ENCODE data around the gene VSIR. TPM values are rescaled to one million over a fixed set of nuclear protein-coding genes. Genes with fewer than 3 reads are reported as not detected.

The VSIR gene
- total and polyA plus RNA-seq, 2 donors = 25.2 to 51.8 TPM

- peaks cover 32 to 88% of the 10 kb centered on the region in 2 donors for H3K4me1 ChIP-seq (ENCODE audit: control insufficient read depth in 2 of 2, insufficient read depth in 2 of 2, low read length in 2 of 2)
- peak overlapping the region in 1 of 2 donors; percentile 21 for H3K27ac ChIP-seq (ENCODE audit: low read depth in 1 of 2, low read length in 1 of 2)
Observed at GRCh38 chr10:71740069-71740653, 33.2 kb downstream of the VSIR start.

GRCh38 chr10:71739358-71739900 is 33.9 kb downstream of the VSIR start:
- Histone ChIP-seq H3K36me3 (ENCODE audit: control insufficient read depth in 2 of 2, insufficient read depth in 2 of 2, low read length in 1 of 2) (no peaks in the 10 kb centered on the region), H3K9me3 (ENCODE audit: control insufficient read depth in 2 of 2, insufficient read depth in 1 of 2, low read length in 1 of 2) (peaks cover 0 to 11% of the 10 kb centered on the region in 2 donors), H3K4me1 (ENCODE audit: control insufficient read depth in 2 of 2, insufficient read depth in 2 of 2, low read length in 2 of 2) (peaks cover 40 to 93% of the 10 kb centered on the region in 2 donors), H3K27me3 (ENCODE audit: control insufficient read depth in 2 of 2, insufficient read depth in 1 of 2, low read length in 1 of 2) (no peaks in the 10 kb centered on the region), H3K27ac (ENCODE audit: low read depth in 1 of 2, low read length in 1 of 2) (peak overlapping the region in 1 of 2 donors; percentile 9), H3K4me3 (ENCODE audit: low read length in 2 of 2) (no peak overlapping the region)
- WGBS = 97% methylated on average over 8 of the region's 8 CpGs
- DNase-seq (ENCODE audit: low read depth in 6 of 9, low spot score in 9 of 9) = no peak

More at GRCh38 chr10:71740069-71740653, 33.2 kb downstream of the VSIR start:
- H3K4me3 ChIP-seq (ENCODE audit: low read length in 2 of 2) = no peak overlapping the region
- no peak for DNase-seq (ENCODE audit: low read depth in 6 of 9, low spot score in 9 of 9)
- H3K9me3 ChIP-seq (ENCODE audit: control insufficient read depth in 2 of 2, insufficient read depth in 1 of 2, low read length in 1 of 2) = peaks cover 0 to 11% of the 10 kb centered on the region in 2 donors
- no peaks in the 10 kb centered on the region for H3K36me3 ChIP-seq (ENCODE audit: control insufficient read depth in 2 of 2, insufficient read depth in 2 of 2, low read length in 1 of 2)
- WGBS = 84% methylated on average over 9 of the region's 9 CpGs
- H3K27me3 ChIP-seq (ENCODE audit: control insufficient read depth in 2 of 2, insufficient read depth in 1 of 2, low read length in 1 of 2) = no peaks in the 10 kb centered on the region

- no peak overlapping the region for H3K4me3 ChIP-seq (ENCODE audit: low read length in 2 of 2)
- H3K27ac ChIP-seq (ENCODE audit: low read depth in 1 of 2, low read length in 1 of 2) = peak overlapping the region; percentile 96 to 97
- H3K4me1 ChIP-seq (ENCODE audit: control insufficient read depth in 2 of 2, insufficient read depth in 2 of 2, low read length in 2 of 2) = peaks cover 42 to 82% of the 10 kb centered on the region in 2 donors
- H3K36me3 ChIP-seq (ENCODE audit: control insufficient read depth in 2 of 2, insufficient read depth in 2 of 2, low read length in 1 of 2) = no peaks in the 10 kb centered on the region
- H3K9me3 ChIP-seq (ENCODE audit: control insufficient read depth in 2 of 2, insufficient read depth in 1 of 2, low read length in 1 of 2) = peaks cover 0 to 7% of the 10 kb centered on the region in 2 donors
- no peaks in the 10 kb centered on the region for H3K27me3 ChIP-seq (ENCODE audit: control insufficient read depth in 2 of 2, insufficient read depth in 1 of 2, low read length in 1 of 2)
- 36% methylated on average over 3 of the region's 3 CpGs for WGBS
- DNase-seq (ENCODE audit: low read depth in 6 of 9, low spot score in 9 of 9) = no peak
Observed at GRCh38 chr10:71737834-71738197, 35.5 kb downstream of the VSIR start.

GRCh38 chr10:71737001-71737833 is 36.1 kb downstream of the VSIR start:
- Histone ChIP-seq H3K4me3 (ENCODE audit: low read length in 2 of 2) (no peak overlapping the region), H3K9me3 (ENCODE audit: control insufficient read depth in 2 of 2, insufficient read depth in 1 of 2, low read length in 1 of 2) (peaks cover 0 to 3% of the 10 kb centered on the region in 2 donors), H3K27me3 (ENCODE audit: control insufficient read depth in 2 of 2, insufficient read depth in 1 of 2, low read length in 1 of 2) (no peaks in the 10 kb centered on the region), H3K4me1 (ENCODE audit: control insufficient read depth in 2 of 2, insufficient read depth in 2 of 2, low read length in 2 of 2) (peaks cover 42 to 76% of the 10 kb centered on the region in 2 donors), H3K27ac (ENCODE audit: low read depth in 1 of 2, low read length in 1 of 2) (peak overlapping the region; percentile 96 to 97), H3K36me3 (ENCODE audit: control insufficient read depth in 2 of 2, insufficient read depth in 2 of 2, low read length in 1 of 2) (no peaks in the 10 kb centered on the region)
- DNase-seq (ENCODE audit: low read depth in 6 of 9, low spot score in 9 of 9) = no peak
- WGBS = 64% methylated on average over 12 of the region's 12 CpGs

GRCh38 chr10:71736570-71736952 is 36.8 kb downstream of the VSIR start:
- WGBS = 71% methylated on average over 2 of the region's 2 CpGs
- H3K4me1 ChIP-seq (ENCODE audit: control insufficient read depth in 2 of 2, insufficient read depth in 2 of 2, low read length in 2 of 2) = peaks cover 42 to 70% of the 10 kb centered on the region in 2 donors
- peak overlapping the region; percentile 96 to 97 for H3K27ac ChIP-seq (ENCODE audit: low read depth in 1 of 2, low read length in 1 of 2)
- H3K27me3 ChIP-seq (ENCODE audit: control insufficient read depth in 2 of 2, insufficient read depth in 1 of 2, low read length in 1 of 2) = no peaks in the 10 kb centered on the region
- DNase-seq (ENCODE audit: low read depth in 6 of 9, low spot score in 9 of 9) = peak in 1 of 9 donors; percentile 31
- peaks cover 0 to 3% of the 10 kb centered on the region in 2 donors for H3K36me3 ChIP-seq (ENCODE audit: control insufficient read depth in 2 of 2, insufficient read depth in 2 of 2, low read length in 1 of 2)
- no peaks in the 10 kb centered on the region for H3K9me3 ChIP-seq (ENCODE audit: control insufficient read depth in 2 of 2, insufficient read depth in 1 of 2, low read length in 1 of 2)
- no peak overlapping the region for H3K4me3 ChIP-seq (ENCODE audit: low read length in 2 of 2)

GRCh38 chr10:71735709-71736569 is 37.4 kb downstream of the VSIR start:
- peak overlapping the region; percentile 96 to 97 for H3K27ac ChIP-seq (ENCODE audit: low read depth in 1 of 2, low read length in 1 of 2)
- peak overlapping the region in 1 of 2 donors; percentile 6 for H3K4me3 ChIP-seq (ENCODE audit: low read length in 2 of 2)
- DNase-seq (ENCODE audit: low read depth in 6 of 9, low spot score in 9 of 9) = peak in 5 of 9 donors; percentile 67 to 89 (median 70)
- H3K36me3 ChIP-seq (ENCODE audit: control insufficient read depth in 2 of 2, insufficient read depth in 2 of 2, low read length in 1 of 2) = peaks cover 0 to 3% of the 10 kb centered on the region in 2 donors
- H3K4me1 ChIP-seq (ENCODE audit: control insufficient read depth in 2 of 2, insufficient read depth in 2 of 2, low read length in 2 of 2) = peaks cover 35 to 66% of the 10 kb centered on the region in 2 donors
- 34% methylated on average over 16 of the region's 16 CpGs for WGBS
- no peaks in the 10 kb centered on the region for H3K27me3 ChIP-seq (ENCODE audit: control insufficient read depth in 2 of 2, insufficient read depth in 1 of 2, low read length in 1 of 2)
- H3K9me3 ChIP-seq (ENCODE audit: control insufficient read depth in 2 of 2, insufficient read depth in 1 of 2, low read length in 1 of 2) = no peaks in the 10 kb centered on the region

GRCh38 chr10:71734797-71735196 is 38.5 kb downstream of the VSIR start:
- no peaks in the 10 kb centered on the region for H3K27me3 ChIP-seq (ENCODE audit: control insufficient read depth in 2 of 2, insufficient read depth in 1 of 2, low read length in 1 of 2)
- H3K4me1 ChIP-seq (ENCODE audit: control insufficient read depth in 2 of 2, insufficient read depth in 2 of 2, low read length in 2 of 2) = peaks cover 31 to 64% of the 10 kb centered on the region in 2 donors
- 94% methylated on average over 5 of the region's 5 CpGs for WGBS

GRCh38 chr10:71731791-71732190 is 41.5 kb downstream of the VSIR start:
- peaks cover 0 to 3% of the 10 kb centered on the region in 2 donors for H3K36me3 ChIP-seq (ENCODE audit: control insufficient read depth in 2 of 2, insufficient read depth in 2 of 2, low read length in 1 of 2)
- DNase-seq (ENCODE audit: low read depth in 6 of 9, low spot score in 9 of 9) = no peak
- peaks cover 50 to 65% of the 10 kb centered on the region in 2 donors for H3K4me1 ChIP-seq (ENCODE audit: control insufficient read depth in 2 of 2, insufficient read depth in 2 of 2, low read length in 2 of 2)
- no peaks in the 10 kb centered on the region for H3K9me3 ChIP-seq (ENCODE audit: control insufficient read depth in 2 of 2, insufficient read depth in 1 of 2, low read length in 1 of 2)
- H3K27me3 ChIP-seq (ENCODE audit: control insufficient read depth in 2 of 2, insufficient read depth in 1 of 2, low read length in 1 of 2) = no peaks in the 10 kb centered on the region
- no peak overlapping the region for H3K27ac ChIP-seq (ENCODE audit: low read depth in 1 of 2, low read length in 1 of 2)
- WGBS = 98% methylated on average over 12 of the region's 12 CpGs
- no peak overlapping the region for H3K4me3 ChIP-seq (ENCODE audit: low read length in 2 of 2)

More at GRCh38 chr10:71734797-71735196, 38.5 kb downstream of the VSIR start:
- DNase-seq (ENCODE audit: low read depth in 6 of 9, low spot score in 9 of 9) = no peak
- Histone ChIP-seq H3K27ac (ENCODE audit: low read depth in 1 of 2, low read length in 1 of 2) (peak overlapping the region; percentile 96 to 97), H3K36me3 (ENCODE audit: control insufficient read depth in 2 of 2, insufficient read depth in 2 of 2, low read length in 1 of 2) (peaks cover 0 to 3% of the 10 kb centered on the region in 2 donors), H3K4me3 (ENCODE audit: low read length in 2 of 2) (no peak overlapping the region), H3K9me3 (ENCODE audit: control insufficient read depth in 2 of 2, insufficient read depth in 1 of 2, low read length in 1 of 2) (no peaks in the 10 kb centered on the region)
